GM12801 (cell line): ENCODE data around the gene TMEM164.

Source experiments
- CTCF ChIP-seq: IDR thresholded peaks from one replicate; pipeline ENCODE4 v1.5.1; 2011; ENCODE audit warnings: control low read depth; ENCODE audit not compliant: insufficient read length; ENCODE audit errors: extremely low read depth

TMEM164 gene

GRCh38 chrX:109967156-109967555 is 35.8 kb upstream of the TMEM164 start:
- no peak for TF ChIP-seq CTCF

GRCh38 chrX:109974906-109975655 is 27.8 kb upstream of the TMEM164 start:
- TF ChIP-seq CTCF, result no peak

GRCh38 chrX:109987884-109988283 is 15.0 kb upstream of the TMEM164 start:
- no peak for TF ChIP-seq CTCF

- no peak for TF ChIP-seq CTCF
Observed at GRCh38 chrX:109990582-109991276, 12.2 kb upstream of the TMEM164 start.

GRCh38 chrX:109992203-109992602 is 10.7 kb upstream of the TMEM164 start:
- no peak for TF ChIP-seq CTCF

GRCh38 chrX:109995155-109995554 is 7.8 kb upstream of the TMEM164 start:
- no peak for TF ChIP-seq CTCF

- no peak for TF ChIP-seq CTCF
Observed at GRCh38 chrX:109997786-109998452, 5.0 kb upstream of the TMEM164 start.
